Natural killer cell (primary cell): Measurements from ENCODE around the gene ZNF441. TPM values are rescaled to one million over a fixed set of nuclear protein-coding genes. Genes with fewer than 3 reads are reported as not detected.
"Not testable (repeated sequence)": the region's sequence is repeated elsewhere in the genome, so short reads cannot be mapped to it uniquely, and the experiment has no call there.

Experiments used
- ATAC-seq, 3 donors: fragments of 150-1000 bp in 2 of 3; fragments of 200-7000 bp in 1 of 3; cut with Tn5 transposase; 1 replicate in 1 of 3; 2 replicates in 2 of 3; pipeline ENCODE4 v1.10.0; 2021; ENCODE audit warnings: mild to moderate bottlenecking in 2 of 3, moderate library complexity in 2 of 3
- DNase-seq, 2 donors: peaks; one replicate each; pipeline versions ENCODE4 v3.0.0 to v3.0.0-alpha.2; 2013 to 2021; ENCODE audit warnings: mixed read lengths in 1 of 2
- H3K27ac ChIP-seq: one replicate; pipeline ENCODE4 v1.5.1; 2013; ENCODE audit warnings: mild to moderate bottlenecking, low read length
- H3K27me3 ChIP-seq: one replicate; pipeline ENCODE4 v1.6.1; 2013; ENCODE audit warnings: low read length; ENCODE audit not compliant: control insufficient read depth, insufficient read depth
- H3K36me3 ChIP-seq: one replicate; pipeline ENCODE4 v1.6.1; 2013; ENCODE audit warnings: low read length; ENCODE audit not compliant: control insufficient read depth, insufficient read depth
- H3K4me1 ChIP-seq: one replicate; pipeline ENCODE4 v1.6.1; 2013; ENCODE audit warnings: low read length; ENCODE audit not compliant: control insufficient read depth, insufficient read depth
- H3K4me3 ChIP-seq: one replicate; pipeline ENCODE4 v1.5.1; 2013; ENCODE audit warnings: low read length
- H3K9me3 ChIP-seq: one replicate; pipeline ENCODE4 v1.6.1; 2013; ENCODE audit warnings: low read length; ENCODE audit not compliant: control insufficient read depth, insufficient read depth
- H3K27ac Mint-ChIP-seq, 2 donors: one replicate each; pipeline ENCODE4 v1.8.0; 2022; ENCODE audit warnings: mild to moderate bottlenecking in 2 of 2, mixed read lengths in 2 of 2, moderate library complexity in 1 of 2
- H3K27me3 Mint-ChIP-seq, 2 donors: one replicate each; pipeline ENCODE4 v1.8.0; 2022; ENCODE audit warnings: low read depth in 2 of 2, mixed read lengths in 2 of 2
- H3K36me3 Mint-ChIP-seq: one replicate; pipeline ENCODE4 v1.8.0; 2022; ENCODE audit warnings: mixed read lengths
- H3K4me1 Mint-ChIP-seq, 2 donors: one replicate each; pipeline ENCODE4 v1.8.0; 2022; ENCODE audit warnings: mixed read lengths in 2 of 2
- H3K4me3 Mint-ChIP-seq: one replicate; pipeline ENCODE4 v1.8.0; 2022; ENCODE audit warnings: mild to moderate bottlenecking, moderate library complexity, mixed read lengths
- H3K9me3 Mint-ChIP-seq, 2 donors: one replicate each; pipeline ENCODE4 v1.8.0; 2022; ENCODE audit warnings: mixed read lengths in 2 of 2
- CTCF ChIP-seq: fragments of 200-600 bp; IDR thresholded peaks from one replicate; pipeline ENCODE4 v1.8.0; 2022; ENCODE audit warnings: antibody characterized with exemption
- WGBS: methylation state at CpG from one replicate; pipeline ENCODE4 v1.1.7; 2013; ENCODE audit warnings: missing lambda C conversion rate; ENCODE audit not compliant: insufficient coverage; 5-methylcytosine and 5-hydroxymethylcytosine counted together
- intact Hi-C: fragments of 100-400 bp; cut with micrococcal nuclease; formaldehyde crosslinking; loops from one replicate; pipeline ENCODE4 v1.14.2; 2022
- total RNA-seq, 4 donors: library from RNA; stranded (reverse); fragments of 120-200 nt in 1 of 4; gene quantifications; one replicate each; pipeline versions ENCODE4 v1.2.3 to v1.2.4, GENCODE V29; 2013 to 2022

Gene ZNF441
- total RNA-seq, 3 donors from 2014 or later (not counting 1 experiment from before 2014, with no cell fraction given), result 6.5 to 9.6 (median 7.1) TPM

- Histone ChIP-seq H3K27ac (no peak overlapping the region), H3K36me3 (no peaks in the 10 kb centered on the region), H3K4me1 (peaks cover 19% of the 10 kb centered on the region), H3K4me3 (no peak overlapping the region), H3K9me3 (no peaks in the 10 kb centered on the region), H3K27me3 (no peaks in the 10 kb centered on the region)
- no peak for TF ChIP-seq CTCF
- no peak overlapping the region for H3K4me3 Mint-ChIP-seq
- DNase-seq (no peak), ATAC-seq (no peak)
- H3K4me1 Mint-ChIP-seq, result peaks cover 19 to 20% of the 10 kb centered on the region in 2 donors
- no peak overlapping the region for H3K27ac Mint-ChIP-seq
- WGBS, result no CpG with 5 or more reads among the region's 1 CpG
- peaks cover 10 to 16% of the 10 kb centered on the region in 2 donors for H3K27me3 Mint-ChIP-seq
- H3K36me3 Mint-ChIP-seq, result no peaks in the 10 kb centered on the region
- H3K9me3 Mint-ChIP-seq, result no peaks in the 10 kb centered on the region
- intact Hi-C loops, result no loop called here
Measured at GRCh38 chr19:11763611-11764010, 3.2 kb upstream of the ZNF441 start.

- Histone ChIP-seq H3K9me3 (peaks cover 10% of the 10 kb centered on the region), H3K4me3 (peak overlapping the region; percentile 65), H3K27ac (peak overlapping the region; percentile 83), H3K4me1 (peaks cover 19% of the 10 kb centered on the region), H3K27me3 (no peaks in the 10 kb centered on the region), H3K36me3 (no peaks in the 10 kb centered on the region)
- peaks cover 0 to 3% of the 10 kb centered on the region in 2 donors for H3K27me3 Mint-ChIP-seq
- intact Hi-C loops, result no loop called here
- TF ChIP-seq CTCF, result no peak
- H3K36me3 Mint-ChIP-seq, result no peaks in the 10 kb centered on the region
- ATAC-seq, result peak in 2 of 3 donors; percentile 8 to 16
- peak overlapping the region; percentile 91 to 98 for H3K27ac Mint-ChIP-seq
- H3K9me3 Mint-ChIP-seq, result peaks cover 0 to 4% of the 10 kb centered on the region in 2 donors
- peak; percentile 38 to 39 for DNase-seq
- H3K4me1 Mint-ChIP-seq, result peaks cover 33 to 35% of the 10 kb centered on the region in 2 donors
- peak overlapping the region; percentile 98 for H3K4me3 Mint-ChIP-seq
- 2% methylated on average over 20 of the region's 20 CpGs for WGBS
Measured at GRCh38 chr19:11767633-11768133, 883 bp downstream of the ZNF441 start.

- H3K27ac Mint-ChIP-seq, result no peak overlapping the region
- no peak overlapping the region for H3K27ac ChIP-seq
- intact Hi-C loops, result no loop called here
- 100% methylated on average over 1 of the region's 4 CpGs for WGBS
- no peak for DNase-seq
- H3K27me3 Mint-ChIP-seq, result no peaks in the 10 kb centered on the region
- no peak for TF ChIP-seq CTCF
- ATAC-seq, result no peak
- H3K9me3 Mint-ChIP-seq, result peaks cover 0 to 8% of the 10 kb centered on the region in 2 donors
- peaks cover 12% of the 10 kb centered on the region for H3K36me3 Mint-ChIP-seq
- peaks cover 33 to 50% of the 10 kb centered on the region in 2 donors for H3K4me1 Mint-ChIP-seq
- no peak overlapping the region for H3K4me3 Mint-ChIP-seq
- H3K27me3 ChIP-seq, result no peaks in the 10 kb centered on the region
- H3K36me3 ChIP-seq, result no peaks in the 10 kb centered on the region
- H3K9me3 ChIP-seq, result peaks cover 14% of the 10 kb centered on the region
- H3K4me1 ChIP-seq, result peaks cover 19% of the 10 kb centered on the region
- no peak overlapping the region for H3K4me3 ChIP-seq
Measured at GRCh38 chr19:11769995-11770394, 3.2 kb downstream of the ZNF441 start.

GRCh38 chr19:11771520-11771919 lies 4.7 kb downstream of the ZNF441 start:
- peaks cover 32 to 48% of the 10 kb centered on the region in 2 donors for H3K4me1 Mint-ChIP-seq
- intact Hi-C loops, DNase-seq, ATAC-seq, H3K27me3 Mint-ChIP-seq, H3K36me3 ChIP-seq, H3K27ac Mint-ChIP-seq, H3K4me3 Mint-ChIP-seq, H3K27ac ChIP-seq, H3K4me3 ChIP-seq, H3K27me3 ChIP-seq: not testable (repeated sequence)
- WGBS, result 96% methylated on average over 11 of the region's 11 CpGs
- H3K9me3 Mint-ChIP-seq, result peaks cover 0 to 11% of the 10 kb centered on the region in 2 donors
- H3K9me3 ChIP-seq, result peaks cover 22% of the 10 kb centered on the region
- peaks cover 20% of the 10 kb centered on the region for H3K36me3 Mint-ChIP-seq
- H3K4me1 ChIP-seq, result peaks cover 15% of the 10 kb centered on the region

- Mint-ChIP-seq H3K4me1 (peaks cover 7 to 22% of the 10 kb centered on the region in 2 donors), H3K9me3 (peaks cover 3 to 20% of the 10 kb centered on the region in 2 donors), H3K36me3 (peaks cover 51% of the 10 kb centered on the region)
- H3K27ac Mint-ChIP-seq, intact Hi-C loops, H3K27me3 ChIP-seq, DNase-seq, H3K27me3 Mint-ChIP-seq, ATAC-seq, H3K27ac ChIP-seq, H3K4me3 ChIP-seq, H3K4me1 ChIP-seq, H3K4me3 Mint-ChIP-seq: not testable (repeated sequence)
- WGBS, result over 99% methylated on average over 11 of the region's 11 CpGs
- Histone ChIP-seq H3K36me3 (peaks cover 41% of the 10 kb centered on the region), H3K9me3 (peaks cover 56% of the 10 kb centered on the region)
Measured at GRCh38 chr19:11776669-11777068, 9.9 kb downstream of the ZNF441 start.
